Smooth muscle cell (in vitro differentiated cells): Measurements from ENCODE around the gene PRMT9. TPM values are rescaled to one million over a fixed set of nuclear protein-coding genes. Genes with fewer than 3 reads are reported as not detected.

Experiments
- DNase-seq: peaks from one replicate; lab custom pipeline; 2025; ENCODE audit not compliant: unreplicated experiment; lab: John Stamatoyannopoulos, UW
- H2AFZ ChIP-seq: fragments of 200-600 bp; sonication (generic); 2 replicates; pipeline ENCODE4 v1.6.0; 2016; ENCODE audit warnings: antibody characterized with exemption, low read depth, mild to moderate bottlenecking
- H3F3A ChIP-seq: fragments of 200-600 bp; sonication (generic); 2 replicates; pipeline ENCODE4 v1.6.0; 2017; ENCODE audit warnings: antibody characterized with exemption, low read depth
- H3K27ac ChIP-seq: fragments of 200-600 bp; sonication (generic); 2 replicates; pipeline ENCODE4 v1.5.1; 2016; ENCODE audit warnings: low read depth, mild to moderate bottlenecking
- H3K27me3 ChIP-seq: fragments of 200-600 bp; sonication (generic); 2 replicates; pipeline ENCODE4 v1.6.1; 2016; ENCODE audit warnings: low read depth, mild to moderate bottlenecking
- H3K36me3 ChIP-seq: fragments of 200-600 bp; sonication (generic); 2 replicates; pipeline ENCODE4 v1.5.1; 2016; ENCODE audit warnings: low read depth
- H3K4me1 ChIP-seq: fragments of 200-600 bp; sonication (generic); 2 replicates; pipeline ENCODE4 v1.5.1; 2016; ENCODE audit warnings: low read depth
- H3K4me2 ChIP-seq: fragments of 200-600 bp; sonication (generic); 2 replicates; pipeline ENCODE4 v1.6.0; 2016; ENCODE audit warnings: mild to moderate bottlenecking
- H3K4me3 ChIP-seq: fragments of 200-600 bp; sonication (generic); 2 replicates; pipeline ENCODE4 v1.5.1; 2016; ENCODE audit warnings: mild to moderate bottlenecking
- H3K79me2 ChIP-seq: fragments of 200-600 bp; sonication (generic); 2 replicates; pipeline ENCODE4 v1.6.0; 2016; ENCODE audit warnings: low read depth, mild to moderate bottlenecking
- H3K9ac ChIP-seq: fragments of 200-600 bp; sonication (generic); 2 replicates; pipeline ENCODE4 v1.6.0; 2016; ENCODE audit warnings: low read depth
- H3K9me3 ChIP-seq: fragments of 200-600 bp; sonication (generic); replicated peaks from 2 replicates; pipeline ENCODE4 v1.5.1; 2016; ENCODE audit warnings: low read depth
- H4K20me1 ChIP-seq: fragments of 200-600 bp; sonication (generic); 2 replicates; pipeline ENCODE4 v1.6.0; 2016; ENCODE audit warnings: low read depth
- WGBS: methylation state at CpG from one replicate; pipeline ENCODE4 v1.1.7; 2016; ENCODE audit warnings: low lambda C conversion rate; 5-methylcytosine and 5-hydroxymethylcytosine counted together
- polyA plus RNA-seq: library from polyadenylated mRNA; unstranded; fragments of >200 nt; fragmentation: Nextera tagmentation; extraction: Ambion mirVana; gene quantifications from 2 replicates; pipeline ENCODE4 v1.2.1, GENCODE V29; 2016
- total RNA-seq: library from RNA; depleted of rRNA; stranded (reverse); fragments of >200 nt; gene quantifications from 2 replicates; pipeline ENCODE4 v1.2.3, GENCODE V29; 2014
- TF ChIP-seq, protein P1 (sequence below): fragments of 200-600 bp; sonication (generic); IDR thresholded peaks from 2 replicates; pipeline ENCODE4 v1.5.1; 2017; ENCODE audit warnings: borderline replicate concordance, mild to moderate bottlenecking, antibody characterized with exemption; ENCODE audit not compliant: insufficient read depth, poor library complexity, severe bottlenecking

The PRMT9 gene
- total and polyA plus RNA-seq, 2 experiments from 2014 or later = 5.5 to 6.4 TPM

DNA sequence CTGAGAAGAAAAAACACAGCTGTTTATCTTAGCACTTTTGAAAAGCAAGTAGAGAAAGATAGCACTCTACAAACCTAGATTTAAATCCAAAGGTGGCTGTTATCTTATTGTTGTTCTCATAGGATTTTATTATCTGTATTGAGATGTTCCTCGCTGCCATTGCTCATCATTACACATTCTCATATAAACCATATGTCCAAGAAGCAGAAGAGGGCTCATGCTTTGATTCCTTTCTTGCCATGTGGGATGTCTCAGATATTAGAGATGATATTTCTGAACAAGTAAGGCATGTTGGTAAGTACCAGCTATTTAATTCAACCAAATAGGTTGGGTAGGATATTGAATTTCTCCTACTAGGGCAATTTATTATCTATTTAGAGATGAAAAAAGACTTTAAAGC lies 50.3 kb downstream of the PRMT9 start:
- H3K4me2 ChIP-seq = no peak overlapping the region
- no peak overlapping the region for H2AFZ ChIP-seq
- WGBS = 93% methylated on average over 1 of the region's 1 CpG
- H3K27me3 ChIP-seq = no peaks in the 10 kb centered on the region
- no peak overlapping the region for H3K9ac ChIP-seq
- peaks cover 48% of the 10 kb centered on the region for H3K36me3 ChIP-seq
- TF ChIP-seq, protein P1, sequence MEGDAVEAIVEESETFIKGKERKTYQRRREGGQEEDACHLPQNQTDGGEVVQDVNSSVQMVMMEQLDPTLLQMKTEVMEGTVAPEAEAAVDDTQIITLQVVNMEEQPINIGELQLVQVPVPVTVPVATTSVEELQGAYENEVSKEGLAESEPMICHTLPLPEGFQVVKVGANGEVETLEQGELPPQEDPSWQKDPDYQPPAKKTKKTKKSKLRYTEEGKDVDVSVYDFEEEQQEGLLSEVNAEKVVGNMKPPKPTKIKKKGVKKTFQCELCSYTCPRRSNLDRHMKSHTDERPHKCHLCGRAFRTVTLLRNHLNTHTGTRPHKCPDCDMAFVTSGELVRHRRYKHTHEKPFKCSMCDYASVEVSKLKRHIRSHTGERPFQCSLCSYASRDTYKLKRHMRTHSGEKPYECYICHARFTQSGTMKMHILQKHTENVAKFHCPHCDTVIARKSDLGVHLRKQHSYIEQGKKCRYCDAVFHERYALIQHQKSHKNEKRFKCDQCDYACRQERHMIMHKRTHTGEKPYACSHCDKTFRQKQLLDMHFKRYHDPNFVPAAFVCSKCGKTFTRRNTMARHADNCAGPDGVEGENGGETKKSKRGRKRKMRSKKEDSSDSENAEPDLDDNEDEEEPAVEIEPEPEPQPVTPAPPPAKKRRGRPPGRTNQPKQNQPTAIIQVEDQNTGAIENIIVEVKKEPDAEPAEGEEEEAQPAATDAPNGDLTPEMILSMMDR = no peak
- no peaks in the 10 kb centered on the region for H3K79me2 ChIP-seq
- no peak overlapping the region for H3K4me3 ChIP-seq
- DNase-seq = no peak
- no peaks in the 10 kb centered on the region for H3K9me3 ChIP-seq
- no peaks in the 10 kb centered on the region for H3F3A ChIP-seq
- H4K20me1 ChIP-seq = peaks cover 3% of the 10 kb centered on the region
- H3K4me1 ChIP-seq = no peaks in the 10 kb centered on the region
- peak overlapping the region; percentile 22 for H3K27ac ChIP-seq

DNA sequence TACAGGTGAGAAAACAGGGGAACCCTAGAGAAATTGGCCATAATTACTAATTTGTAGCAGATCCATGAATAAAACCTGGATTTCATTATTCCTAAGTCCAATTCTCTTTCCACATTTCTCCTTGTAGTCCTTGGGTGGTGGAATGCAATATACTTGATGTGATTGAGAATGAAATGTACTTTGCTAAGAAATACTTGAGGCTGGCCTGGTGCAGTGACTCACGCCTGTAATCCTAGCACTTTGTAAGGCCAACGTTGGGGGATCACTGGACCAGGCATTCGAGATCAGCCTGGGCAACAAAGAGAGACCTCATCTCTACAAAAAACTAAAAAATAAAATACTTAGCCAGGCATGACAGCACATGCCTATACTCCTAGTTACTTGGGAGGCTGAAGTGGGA lies 50.9 kb downstream of the PRMT9 start:
- H3K4me3 ChIP-seq = no peak overlapping the region
- no peaks in the 10 kb centered on the region for H3K27me3 ChIP-seq
- H4K20me1 ChIP-seq = no peaks in the 10 kb centered on the region
- H3K27ac ChIP-seq = peak overlapping the region; percentile 22
- no peaks in the 10 kb centered on the region for H3K79me2 ChIP-seq
- H3K4me1 ChIP-seq = no peaks in the 10 kb centered on the region
- H3K9me3 ChIP-seq = no peaks in the 10 kb centered on the region
- no peak overlapping the region for H3K4me2 ChIP-seq
- no peak for DNase-seq
- no peaks in the 10 kb centered on the region for H3F3A ChIP-seq
- no peak overlapping the region for H2AFZ ChIP-seq
- 50% methylated on average over 3 of the region's 3 CpGs for WGBS
- H3K36me3 ChIP-seq = peaks cover 43% of the 10 kb centered on the region
- H3K9ac ChIP-seq = no peak overlapping the region
- TF ChIP-seq, protein P1 = no peak

DNA sequence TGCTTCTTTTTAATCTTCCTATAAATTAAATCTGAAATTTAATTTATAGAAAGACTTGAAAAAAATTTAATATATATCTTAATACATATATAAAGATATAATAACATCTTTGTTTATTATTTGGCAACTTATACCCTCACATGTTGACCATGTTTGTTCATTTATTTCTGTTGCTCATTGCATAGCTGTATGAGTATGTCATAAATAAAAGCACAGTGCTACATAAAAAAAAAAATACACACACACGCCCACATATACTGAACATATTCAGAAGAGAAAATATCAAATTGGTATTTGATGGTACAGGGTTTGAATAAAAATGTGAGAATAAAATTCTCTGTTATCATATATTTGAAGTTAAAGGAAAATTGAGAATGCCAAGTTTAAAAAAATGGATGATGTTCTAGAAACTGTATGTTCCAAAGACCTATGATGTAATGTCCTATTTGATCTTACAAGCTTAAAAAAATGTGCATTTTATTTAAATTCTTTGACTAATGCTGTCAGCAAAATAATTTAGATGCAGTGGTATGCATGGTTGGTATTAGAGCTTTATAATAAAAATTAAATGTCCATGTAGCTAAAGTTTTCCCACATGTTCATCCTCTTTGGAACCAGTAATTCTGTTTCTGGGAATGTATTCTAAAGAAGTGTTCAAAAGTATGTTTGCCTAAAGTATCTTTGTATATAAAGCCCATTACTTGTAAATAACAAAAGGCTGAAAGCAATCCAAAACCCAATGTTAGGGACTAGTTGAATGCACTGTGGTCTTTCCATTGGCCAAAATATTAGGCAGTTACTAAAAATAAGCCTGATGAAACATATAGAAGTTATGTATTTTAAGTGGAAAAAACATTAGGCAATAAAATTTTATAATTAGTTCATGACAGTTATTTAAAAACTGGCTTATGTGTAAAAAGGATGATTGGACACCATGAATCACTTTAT lies 53.9 kb downstream of the PRMT9 start:
- TF ChIP-seq, protein P1 = no peak
- H2AFZ ChIP-seq = no peak overlapping the region
- H4K20me1 ChIP-seq = no peaks in the 10 kb centered on the region
- H3K4me2 ChIP-seq = no peak overlapping the region
- DNase-seq = no peak
- no peak overlapping the region for H3K9ac ChIP-seq
- no peaks in the 10 kb centered on the region for H3K79me2 ChIP-seq
- no peaks in the 10 kb centered on the region for H3K27me3 ChIP-seq
- H3F3A ChIP-seq = no peaks in the 10 kb centered on the region
- H3K36me3 ChIP-seq = peaks cover 30% of the 10 kb centered on the region
- no peak overlapping the region for H3K4me3 ChIP-seq
- no peaks in the 10 kb centered on the region for H3K4me1 ChIP-seq
- no peaks in the 10 kb centered on the region for H3K9me3 ChIP-seq
- no peak overlapping the region for H3K27ac ChIP-seq
- WGBS = 98% methylated on average over 1 of the region's 1 CpG
